Activated naive CD4-positive, alpha-beta T cell treated with anti-CD3 and anti-CD28 coated beads, Interleukin-2, amount 50 U/mL, for 72 hours (primary cell): ENCODE data around the gene RBM4. TPM values are rescaled to one million over a fixed set of nuclear protein-coding genes. Genes with fewer than 3 reads are reported as not detected.
"Not testable (repeated sequence)": the region's sequence is repeated elsewhere in the genome, so short reads cannot be mapped to it uniquely, and the experiment has no call there.

Experiments used
- ATAC-seq, 2 donors: fragments of 150-1000 bp; cut with Tn5 transposase; 2 replicates each; pipeline ENCODE4 v1.10.0; 2021; ENCODE audit warnings: mild to moderate bottlenecking in 2 of 2, moderate library complexity in 2 of 2
- DNase-seq, 2 donors: peaks; one replicate each; pipeline ENCODE4 v3.0.0; 2021 to 2022; ENCODE audit warnings: low spot score in 2 of 2
- H3K27ac Mint-ChIP-seq, 2 donors: one replicate each; pipeline ENCODE4 v1.8.0; 2022; ENCODE audit warnings: mild to moderate bottlenecking in 2 of 2, mixed read lengths in 2 of 2
- H3K36me3 Mint-ChIP-seq, 2 donors: one replicate each; pipeline ENCODE4 v1.8.0; 2022; ENCODE audit warnings: mixed read lengths in 2 of 2
- H3K9me3 Mint-ChIP-seq, 2 donors: one replicate each; pipeline ENCODE4 v1.8.0; 2022; ENCODE audit warnings: mixed read lengths in 2 of 2
- total RNA-seq, 2 donors: library from RNA; stranded (reverse); gene quantifications; one replicate each; pipeline ENCODE4 v1.2.3, GENCODE V29; 2022

Gene RBM4, protein sequence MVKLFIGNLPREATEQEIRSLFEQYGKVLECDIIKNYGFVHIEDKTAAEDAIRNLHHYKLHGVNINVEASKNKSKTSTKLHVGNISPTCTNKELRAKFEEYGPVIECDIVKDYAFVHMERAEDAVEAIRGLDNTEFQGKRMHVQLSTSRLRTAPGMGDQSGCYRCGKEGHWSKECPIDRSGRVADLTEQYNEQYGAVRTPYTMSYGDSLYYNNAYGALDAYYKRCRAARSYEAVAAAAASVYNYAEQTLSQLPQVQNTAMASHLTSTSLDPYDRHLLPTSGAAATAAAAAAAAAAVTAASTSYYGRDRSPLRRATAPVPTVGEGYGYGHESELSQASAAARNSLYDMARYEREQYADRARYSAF
- 100 to 1,000 TPM in 1 of 2 donors, 10 to 100 TPM in 1; 87.0 to 132 TPM for total RNA-seq

- ATAC-seq (peak; percentile 94), DNase-seq (peak; percentile 94 to 97)
- peak within 1 kb of the TSS; percentile 96 to 100 for H3K27ac Mint-ChIP-seq
- H3K36me3 Mint-ChIP-seq, result peaks cover 39 to 58% of the 10 kb centered on the region in 2 donors
- H3K9me3 Mint-ChIP-seq, result no peaks in the 10 kb centered on the region
Observed at GRCh38 chr11:66638177-66639065, at the start of gene RBM4. Gene RBM4, plus strand, starts transcription at chr11:66638703. Its CDS starts 1,009 bp downstream, at chr11:66639712.

DNA sequence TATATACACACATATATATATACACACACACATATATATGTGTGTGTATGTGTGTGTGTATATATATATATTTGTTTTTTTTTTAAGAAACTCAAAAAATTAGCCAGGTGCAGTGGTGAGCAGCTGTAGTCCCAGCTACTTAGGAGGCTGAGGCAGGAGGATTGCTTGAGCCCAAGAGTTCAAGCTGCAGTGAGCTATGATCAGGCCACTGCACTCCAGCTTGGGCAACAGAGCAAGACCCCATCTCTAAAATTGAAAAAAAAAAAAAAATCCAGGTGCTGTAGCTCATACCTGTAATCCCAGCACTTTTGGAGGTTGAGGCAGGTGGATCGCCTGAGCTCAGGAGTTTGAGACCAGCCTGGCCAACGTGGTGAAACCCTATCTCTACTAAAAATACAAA lies 49.2 kb upstream of the RBM4 start:
- DNase-seq, H3K27ac Mint-ChIP-seq, ATAC-seq, H3K9me3 Mint-ChIP-seq, H3K36me3 Mint-ChIP-seq: not testable (repeated sequence)

- Mint-ChIP-seq H3K9me3 (no peaks in the 10 kb centered on the region), H3K36me3 (peaks cover 5 to 6% of the 10 kb centered on the region in 2 donors), H3K27ac (no peak overlapping the region)
- DNase-seq (no peak), ATAC-seq (no peak)
Observed at GRCh38 chr11:66589996-66590675, 48.4 kb upstream of the RBM4 start.

- no peak overlapping the region for H3K27ac Mint-ChIP-seq
- peaks cover 5 to 6% of the 10 kb centered on the region in 2 donors for H3K36me3 Mint-ChIP-seq
- H3K9me3 Mint-ChIP-seq, result no peaks in the 10 kb centered on the region
- ATAC-seq (no peak), DNase-seq (no peak)
Observed at GRCh38 chr11:66591175-66591574, 47.3 kb upstream of the RBM4 start.

DNA sequence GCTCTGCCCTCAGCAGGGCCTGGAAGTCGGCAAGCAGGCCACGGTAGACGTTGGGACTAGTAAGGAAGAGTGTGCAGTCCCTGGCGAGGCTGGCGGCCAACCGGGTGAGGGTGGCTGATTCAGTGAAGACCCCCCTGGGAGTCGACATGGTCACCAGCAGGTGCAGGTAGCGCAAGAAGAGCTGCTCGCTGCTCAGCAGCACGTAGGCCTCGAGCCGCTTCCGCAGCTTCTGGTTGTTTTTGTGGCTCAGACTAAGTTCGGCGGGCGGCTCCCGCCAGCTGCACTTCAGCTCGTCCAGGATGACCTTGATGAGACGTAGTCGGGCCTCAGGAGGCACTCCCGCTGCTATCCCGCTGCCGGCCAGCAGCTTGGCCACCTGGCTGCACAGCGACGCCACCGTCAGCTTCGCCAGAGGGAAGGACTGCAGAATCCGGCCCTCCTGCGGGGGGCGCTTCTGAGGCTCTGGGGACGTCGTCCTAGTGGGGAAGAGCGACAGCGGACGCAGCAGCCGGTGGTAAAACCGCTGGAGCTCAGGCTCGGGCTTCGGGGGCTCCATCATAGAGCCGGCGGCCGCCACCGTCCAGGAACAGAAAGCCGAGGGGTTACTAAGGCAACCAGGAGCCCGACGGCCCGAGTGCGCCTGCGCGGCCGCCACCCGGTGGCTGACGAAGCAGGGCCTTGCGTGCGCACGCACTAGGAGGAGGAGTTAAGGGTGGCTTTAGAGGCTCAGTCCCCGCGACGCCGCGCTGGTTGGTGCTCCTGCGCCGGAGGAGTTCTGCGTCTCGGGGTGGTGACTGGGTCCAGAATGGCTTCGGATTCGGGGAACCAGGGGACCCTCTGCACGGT lies 45.8 kb upstream of the RBM4 start, which contains the start of the genes CCDC87 and CCS:
CCDC87 (minus strand) TSS at position 607 of the 846 bp plus-strand sequence; CDS start at position 559, 48 bp downstream.
CCS (plus strand) TSS at position 729 of the 846 bp plus-strand sequence; CDS start at position 806, 77 bp downstream.
- peak; percentile 98 to 99 for ATAC-seq
- Mint-ChIP-seq H3K36me3 (peaks cover 5 to 6% of the 10 kb centered on the region in 2 donors), H3K27ac (peak within 1 kb of the TSS; percentile 90 to 100), H3K9me3 (no peaks in the 10 kb centered on the region)
- peak; percentile 97 for DNase-seq

GRCh38 chr11:66593303-66593635 lies 45.2 kb upstream of the RBM4 start:
- Mint-ChIP-seq H3K9me3 (no peaks in the 10 kb centered on the region), H3K27ac (peak overlapping the region; percentile 90 to 100), H3K36me3 (peaks cover 5 to 6% of the 10 kb centered on the region in 2 donors)
- DNase-seq (no peak), ATAC-seq (peak; percentile 3 to 7)

- H3K36me3 Mint-ChIP-seq, result peaks cover 5 to 6% of the 10 kb centered on the region in 2 donors
- ATAC-seq (no peak), DNase-seq (no peak)
- H3K9me3 Mint-ChIP-seq, result no peaks in the 10 kb centered on the region
- peak overlapping the region; percentile 90 to 100 for H3K27ac Mint-ChIP-seq
Observed at GRCh38 chr11:66593650-66594049, 44.9 kb upstream of the RBM4 start.

DNA sequence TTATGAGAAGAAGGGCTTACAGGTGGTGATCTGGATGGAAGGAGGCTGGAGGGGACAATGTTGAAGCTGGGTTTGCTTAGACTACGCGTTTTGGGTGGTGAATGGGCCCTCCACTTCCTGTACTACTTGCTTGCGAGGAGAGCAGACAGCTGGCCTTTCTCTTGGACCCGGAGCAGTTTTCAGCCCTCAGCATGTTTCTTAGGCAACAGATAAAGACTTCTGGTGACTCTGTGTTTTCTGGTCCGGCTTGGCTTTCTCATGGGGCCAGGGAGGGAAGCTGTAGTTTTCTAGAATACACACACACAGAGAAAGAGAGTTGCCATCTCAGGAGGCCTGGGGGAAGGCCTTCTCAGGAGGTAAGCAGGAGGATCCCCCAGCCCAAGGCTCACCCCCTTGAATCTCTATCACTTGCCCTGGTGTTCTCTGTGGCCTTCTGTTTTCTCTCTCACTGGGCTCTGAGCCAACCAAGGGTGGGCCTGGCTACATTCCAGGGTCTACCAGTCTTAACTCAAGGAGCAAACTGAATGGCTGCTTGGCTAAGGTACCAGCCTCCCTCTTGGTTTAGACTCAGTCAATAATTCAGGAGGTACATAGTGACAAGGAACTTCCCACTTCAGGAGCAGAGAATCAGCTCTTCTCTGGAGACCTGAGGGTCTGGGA lies 43.1 kb upstream of the RBM4 start:
- DNase-seq (no peak), ATAC-seq (no peak)
- Mint-ChIP-seq H3K9me3 (no peaks in the 10 kb centered on the region), H3K27ac (peak overlapping the region; percentile 17 to 77), H3K36me3 (peaks cover 5 to 6% of the 10 kb centered on the region in 2 donors)

DNA sequence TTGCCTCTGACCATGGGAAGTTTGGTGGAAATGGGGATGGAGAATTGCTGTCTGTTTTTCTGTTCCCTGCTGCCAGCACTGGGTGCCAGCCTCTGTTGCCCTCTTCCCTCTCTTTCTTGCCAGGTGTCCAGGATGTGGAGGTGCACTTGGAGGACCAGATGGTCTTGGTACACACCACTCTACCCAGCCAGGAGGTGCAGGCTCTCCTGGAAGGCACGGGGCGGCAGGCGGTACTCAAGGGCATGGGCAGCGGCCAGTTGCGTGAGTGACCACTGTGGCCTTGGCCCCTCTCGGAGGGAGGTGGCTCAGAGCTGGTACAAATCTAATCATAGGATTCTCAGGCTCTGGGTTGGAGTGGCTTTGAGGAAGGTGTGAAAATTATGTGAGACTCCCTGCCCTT lies 39.5 kb upstream of the RBM4 start:
- no peak for ATAC-seq
- no peaks in the 10 kb centered on the region for H3K9me3 Mint-ChIP-seq
- no peak for DNase-seq
- no peak overlapping the region for H3K27ac Mint-ChIP-seq
- H3K36me3 Mint-ChIP-seq, result no peaks in the 10 kb centered on the region

DNA sequence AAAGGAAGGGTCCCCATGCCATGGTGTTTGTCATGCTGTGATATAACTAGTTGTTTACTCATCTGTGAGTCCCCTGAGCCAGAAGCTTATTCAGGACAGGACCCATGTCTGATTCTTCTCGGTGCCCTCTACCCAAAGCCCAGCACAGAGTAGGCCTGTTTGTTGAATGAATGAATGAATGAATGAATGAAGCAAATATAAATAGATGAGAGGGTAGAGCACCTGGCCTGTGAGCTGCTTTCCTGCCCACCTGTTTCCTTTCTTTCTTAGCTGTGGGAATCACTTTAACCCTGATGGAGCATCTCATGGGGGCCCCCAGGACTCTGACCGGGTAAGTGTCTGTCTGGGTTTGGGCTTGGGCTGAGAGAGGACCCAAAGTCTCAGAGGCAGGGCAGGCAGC lies 38.3 kb upstream of the RBM4 start:
- Mint-ChIP-seq H3K9me3 (no peaks in the 10 kb centered on the region), H3K36me3 (peaks cover 4 to 5% of the 10 kb centered on the region in 2 donors), H3K27ac (no peak overlapping the region)
- DNase-seq (no peak), ATAC-seq (no peak)

GRCh38 chr11:66600631-66601233 lies 37.8 kb upstream of the RBM4 start:
- ATAC-seq (no peak), DNase-seq (no peak)
- Mint-ChIP-seq H3K27ac (peak overlapping the region in 1 of 2 donors; percentile 85), H3K9me3 (no peaks in the 10 kb centered on the region), H3K36me3 (peaks cover 4 to 5% of the 10 kb centered on the region in 2 donors)

GRCh38 chr11:66603072-66603471 lies 35.4 kb upstream of the RBM4 start:
- ATAC-seq (no peak), DNase-seq (no peak)
- Mint-ChIP-seq H3K36me3 (peaks cover 4 to 5% of the 10 kb centered on the region in 2 donors), H3K9me3 (no peaks in the 10 kb centered on the region), H3K27ac (peak overlapping the region in 1 of 2 donors; percentile 49)

DNA sequence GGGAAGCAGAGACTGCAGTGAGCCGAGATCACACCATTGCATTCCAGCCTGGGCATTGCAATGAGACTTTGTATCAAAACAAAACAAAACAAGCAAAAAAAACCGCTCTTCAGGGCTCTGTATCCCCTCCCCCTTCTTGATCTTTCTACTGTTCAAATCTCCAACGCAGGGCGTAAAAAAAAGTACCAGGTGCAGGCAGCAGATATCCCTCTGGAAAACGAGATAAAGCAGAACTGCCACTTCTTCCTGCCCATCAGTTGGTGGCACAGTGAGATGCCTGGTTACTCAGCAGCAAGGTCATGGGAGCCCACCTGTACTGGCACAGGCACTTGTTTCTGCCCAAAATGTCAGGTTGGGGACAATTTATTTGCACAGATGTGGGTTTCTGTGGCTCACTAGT lies 34.3 kb upstream of the RBM4 start:
- H3K36me3 Mint-ChIP-seq, result peaks cover 4 to 5% of the 10 kb centered on the region in 2 donors
- ATAC-seq, result no peak
- no peak overlapping the region for H3K27ac Mint-ChIP-seq
- no peak for DNase-seq
- no peaks in the 10 kb centered on the region for H3K9me3 Mint-ChIP-seq

GRCh38 chr11:66606608-66607007 lies 31.9 kb upstream of the RBM4 start:
- not testable (repeated sequence) for ATAC-seq, H3K9me3 Mint-ChIP-seq, DNase-seq, H3K36me3 Mint-ChIP-seq, H3K27ac Mint-ChIP-seq
